Spinal cord (tissue), 10 donors: ENCODE measurements around the gene KRIT1. TPM values are rescaled to one million over a fixed set of nuclear protein-coding genes. Genes with fewer than 3 reads are reported as not detected.
"Not testable (repeated sequence)": the region's sequence is repeated elsewhere in the genome, so short reads cannot be mapped to it uniquely, and the experiment has no call there.

Experiments used
- DNase-seq, 6 donors: peaks; one replicate each; pipeline versions ENCODE4 v3.0.0 to v3.0.0-alpha.2; 2013 to 2015; ENCODE audit warnings: low spot score in 6 of 6, low read depth in 4 of 6
- H3K27ac ChIP-seq: one replicate; pipeline ENCODE4 v1.5.1; 2013; ENCODE audit warnings: low read depth, low read length, control low read depth
- H3K27me3 ChIP-seq: one replicate; pipeline ENCODE4 v1.6.1; 2013; ENCODE audit warnings: low read length; ENCODE audit not compliant: control insufficient read depth, insufficient read depth
- H3K36me3 ChIP-seq: one replicate; pipeline ENCODE4 v1.6.1; 2013; ENCODE audit warnings: low read length; ENCODE audit not compliant: control insufficient read depth, insufficient read depth
- H3K4me1 ChIP-seq: one replicate; pipeline ENCODE4 v1.6.1; 2013; ENCODE audit warnings: low read length; ENCODE audit not compliant: control insufficient read depth, insufficient read depth
- H3K4me3 ChIP-seq: one replicate; pipeline ENCODE4 v1.5.1; 2013; ENCODE audit warnings: low read depth, low read length, control low read depth
- H3K9me3 ChIP-seq: one replicate; pipeline ENCODE4 v1.6.1; 2013; ENCODE audit warnings: low read length; ENCODE audit not compliant: control insufficient read depth, insufficient read depth
- WGBS: methylation state at CpG from one replicate; pipeline ENCODE4 v1.1.5; 2013; ENCODE audit warnings: missing lambda C conversion rate; ENCODE audit not compliant: insufficient coverage; 5-methylcytosine and 5-hydroxymethylcytosine counted together
- polyA plus RNA-seq, 2 donors: library from polyadenylated mRNA; unstranded; fragments of 120-200 nt; gene quantifications; one replicate each; pipeline ENCODE4 v1.2.1, GENCODE V29; 2013; ENCODE audit not compliant: insufficient read length in 2 of 2
- total RNA-seq, 2 donors: library from RNA; depleted of rRNA in 1 of 2; stranded (reverse); fragments of 120-200 nt in 1 of 2; fragments of >200 nt in 1 of 2; gene quantifications; one replicate each; pipeline versions ENCODE4 v1.2.3 to v1.2.4, GENCODE V29; 2013 to 2014
- donor health status: healthy.

Gene KRIT1
- total and polyA plus RNA-seq, 4 donors = 26.1 to 72.5 (median 42.3) TPM

GRCh38 chr7:92254800-92255199, 9.1 kb upstream of the KRIT1 start:
- not testable (repeated sequence) for DNase-seq, H3K27ac ChIP-seq

GRCh38 chr7:92253251-92253650, 7.5 kb upstream of the KRIT1 start:
- Histone ChIP-seq H3K4me1 (no peaks in the 10 kb centered on the region), H3K4me3 (no peak overlapping the region), H3K36me3 (no peaks in the 10 kb centered on the region), H3K9me3 (no peaks in the 10 kb centered on the region), H3K27ac (no peak overlapping the region), H3K27me3 (no peaks in the 10 kb centered on the region)
- WGBS = 100% methylated on average over 1 of the region's 1 CpG
- no peak for DNase-seq

More at GRCh38 chr7:92254800-92255199, 9.1 kb upstream of the KRIT1 start:
- not testable (repeated sequence) for H3K27me3 ChIP-seq, H3K9me3 ChIP-seq, H3K4me3 ChIP-seq, H3K36me3 ChIP-seq, H3K4me1 ChIP-seq
- no CpG with 5 or more reads among the region's 1 CpG for WGBS

GRCh38 chr7:92251181-92251580, 5.5 kb upstream of the KRIT1 start:
- Histone ChIP-seq H3K9me3 (no peaks in the 10 kb centered on the region), H3K4me1 (no peaks in the 10 kb centered on the region), H3K27ac (no peak overlapping the region), H3K36me3 (no peaks in the 10 kb centered on the region), H3K4me3 (no peak overlapping the region), H3K27me3 (no peaks in the 10 kb centered on the region)
- no peak for DNase-seq
- no CpG with 5 or more reads among the region's 1 CpG for WGBS

- no peaks in the 10 kb centered on the region for H3K4me1 ChIP-seq
- no peaks in the 10 kb centered on the region for H3K27me3 ChIP-seq
- no peak overlapping the region for H3K4me3 ChIP-seq
- no peak overlapping the region for H3K27ac ChIP-seq
- H3K9me3 ChIP-seq = no peaks in the 10 kb centered on the region
- H3K36me3 ChIP-seq = no peaks in the 10 kb centered on the region
- DNase-seq = no peak
These were observed 4.9 kb upstream of the KRIT1 start for GRCh38 chr7:92250603-92251002.

- Histone ChIP-seq H3K27me3 (no peaks in the 10 kb centered on the region), H3K9me3 (no peaks in the 10 kb centered on the region), H3K4me3 (peak overlapping the region; percentile 96), H3K27ac (peak overlapping the region; percentile 93), H3K4me1 (no peaks in the 10 kb centered on the region), H3K36me3 (peaks cover 2% of the 10 kb centered on the region)
- WGBS = 0% methylated on average over 24 of the region's 35 CpGs
- DNase-seq = peak in 5 of 6 donors; percentile 30 to 70 (median 47)
These were observed 817 bp upstream of the KRIT1 start for GRCh38 chr7:92246360-92247101.

- peak overlapping the region; percentile 96 for H3K4me3 ChIP-seq
- peaks cover 2% of the 10 kb centered on the region for H3K36me3 ChIP-seq
- H3K27ac ChIP-seq = peak overlapping the region; percentile 93
- H3K4me1 ChIP-seq = no peaks in the 10 kb centered on the region
- DNase-seq = peak in 3 of 6 donors; percentile 7 to 18 (median 7)
- no peaks in the 10 kb centered on the region for H3K27me3 ChIP-seq
- WGBS = 4% methylated on average over 3 of the region's 11 CpGs
- H3K9me3 ChIP-seq = no peaks in the 10 kb centered on the region
These were observed 767 bp downstream of the KRIT1 start for GRCh38 chr7:92244808-92245486.

GRCh38 chr7:92242972-92243371, 2.7 kb downstream of the KRIT1 start:
- no peaks in the 10 kb centered on the region for H3K4me1 ChIP-seq
- no peaks in the 10 kb centered on the region for H3K27me3 ChIP-seq
- H3K27ac ChIP-seq = no peak overlapping the region
- H3K9me3 ChIP-seq = no peaks in the 10 kb centered on the region
- no peak for DNase-seq
- H3K36me3 ChIP-seq = peaks cover 2% of the 10 kb centered on the region
- no peak overlapping the region for H3K4me3 ChIP-seq
- WGBS = no CpG with 5 or more reads among the region's 6 CpGs

GRCh38 chr7:92230547-92230946, 15.2 kb downstream of the KRIT1 start:
- H3K36me3 ChIP-seq = peaks cover 20% of the 10 kb centered on the region
- H3K9me3 ChIP-seq = no peaks in the 10 kb centered on the region
- WGBS = 100% methylated on average over 2 of the region's 2 CpGs
- H3K4me1 ChIP-seq = no peaks in the 10 kb centered on the region
- H3K27me3 ChIP-seq = no peaks in the 10 kb centered on the region
- DNase-seq = no peak
- H3K27ac ChIP-seq = no peak overlapping the region
- no peak overlapping the region for H3K4me3 ChIP-seq

GRCh38 chr7:92228742-92229141, 17.0 kb downstream of the KRIT1 start:
- Histone ChIP-seq H3K27me3 (no peaks in the 10 kb centered on the region), H3K27ac (no peak overlapping the region), H3K9me3 (no peaks in the 10 kb centered on the region), H3K4me1 (no peaks in the 10 kb centered on the region), H3K36me3 (peaks cover 25% of the 10 kb centered on the region), H3K4me3 (no peak overlapping the region)
- DNase-seq = no peak
- 100% methylated on average over 2 of the region's 2 CpGs for WGBS

- Histone ChIP-seq H3K27ac (no peak overlapping the region), H3K4me1 (no peaks in the 10 kb centered on the region), H3K9me3 (no peaks in the 10 kb centered on the region), H3K27me3 (no peaks in the 10 kb centered on the region), H3K4me3 (no peak overlapping the region), H3K36me3 (peaks cover 20% of the 10 kb centered on the region)
- DNase-seq = no peak
- 97% methylated on average over 2 of the region's 2 CpGs for WGBS
These were observed 17.6 kb downstream of the KRIT1 start for GRCh38 chr7:92228100-92228499.
